ENCODE results near the gene SLC30A5.
"Not testable (repeated sequence)": the region's sequence is repeated elsewhere in the genome, so short reads cannot be mapped to it uniquely, and the experiment has no call there.

Gene SLC30A5

GRCh38 chr5:69105996-69106906 is 12.4 kb downstream of the SLC30A5 start:
- TF ChIP-seq REST (IDR thresholded peaks at IDR 0.05; ENCODE audit: insufficient replicate concordance, low read depth) (no peak), POLR2AphosphoS5 (IDR thresholded peaks at IDR 0.05; ENCODE audit: low read depth) (no peak), SPI1 (IDR thresholded peaks at IDR 0.05; ENCODE audit: borderline replicate concordance, low read depth) (no peak; the same call in 1 of the 2 replicates), GABPA (IDR thresholded peaks at IDR 0.05; ENCODE audit: low read depth) (no peak), CTCF (IDR thresholded peaks at IDR 0.05; ENCODE audit: insufficient read depth, low read length) (no peak)
- DNase-seq (ENCODE audit: low read depth in 1 of 2, low spot score in 1 of 2): peak in 1 of 2 experiments; percentile 1
- H3K4me3 ChIP-seq (replicated peaks; ENCODE audit: insufficient read depth, low read length): no peak overlapping the region
- H3K27ac ChIP-seq (replicated peaks): peak overlapping the region; percentile 39
- H3K27me3 ChIP-seq (ENCODE audit: insufficient read depth, poor library complexity, severe bottlenecking): no peaks in the 10 kb centered on the region

- DNase-seq (ENCODE audit: low read depth in 1 of 2, low spot score in 1 of 2); H3K4me3 ChIP-seq (replicated peaks; ENCODE audit: insufficient read depth, low read length): not testable (repeated sequence)
These were observed 14.6 kb downstream of the SLC30A5 start for GRCh38 chr5:69108367-69108766.

GRCh38 chr5:69113851-69114250 is 20.0 kb downstream of the SLC30A5 start:
- Histone ChIP-seq H3K27ac (replicated peaks) (no peak overlapping the region), H3K4me3 (replicated peaks; ENCODE audit: insufficient read depth, low read length) (no peak overlapping the region), H3K27me3 (ENCODE audit: insufficient read depth, poor library complexity, severe bottlenecking) (no peaks in the 10 kb centered on the region)
- TF ChIP-seq SPI1 (IDR thresholded peaks at IDR 0.05; ENCODE audit: borderline replicate concordance, low read depth) (no peak), GABPA (IDR thresholded peaks at IDR 0.05; ENCODE audit: low read depth) (no peak), REST (IDR thresholded peaks at IDR 0.05; ENCODE audit: insufficient replicate concordance, low read depth) (no peak), POLR2AphosphoS5 (IDR thresholded peaks at IDR 0.05; ENCODE audit: low read depth) (no peak), CTCF (IDR thresholded peaks at IDR 0.05; ENCODE audit: insufficient read depth, low read length) (no peak)
- DNase-seq (ENCODE audit: low read depth in 1 of 2, low spot score in 1 of 2): no peak

More at GRCh38 chr5:69108367-69108766, 14.6 kb downstream of the SLC30A5 start:
- H3K27ac ChIP-seq (replicated peaks); H3K27me3 ChIP-seq (ENCODE audit: insufficient read depth, poor library complexity, severe bottlenecking): not testable (repeated sequence)

- H3K27ac ChIP-seq (replicated peaks): no peak overlapping the region
- TF ChIP-seq GABPA (IDR thresholded peaks at IDR 0.05; ENCODE audit: low read depth) (no peak), SPI1 (IDR thresholded peaks at IDR 0.05; ENCODE audit: borderline replicate concordance, low read depth) (no peak), CTCF (IDR thresholded peaks at IDR 0.05; ENCODE audit: insufficient read depth, low read length) (no peak), POLR2AphosphoS5 (IDR thresholded peaks at IDR 0.05; ENCODE audit: low read depth) (no peak), REST (IDR thresholded peaks at IDR 0.05; ENCODE audit: insufficient replicate concordance, low read depth) (no peak)
- DNase-seq (ENCODE audit: low read depth in 1 of 2, low spot score in 1 of 2): no peak
- no peaks in the 10 kb centered on the region for H3K27me3 ChIP-seq (ENCODE audit: insufficient read depth, poor library complexity, severe bottlenecking)
- no peak overlapping the region for H3K4me3 ChIP-seq (replicated peaks; ENCODE audit: insufficient read depth, low read length)
These were observed 21.7 kb downstream of the SLC30A5 start for GRCh38 chr5:69115526-69115925.
